ENCODE data around the gene DIS3L2. TPM values are rescaled to one million over a fixed set of nuclear protein-coding genes. Genes with fewer than 3 reads are reported as not detected.

DIS3L2 gene
- total RNA-seq, 1 experiment from 2014 or later, result 32.6 TPM

- peak; percentile 84 for DNase-seq (ENCODE audit: unreplicated experiment)
- H3K27me3 Mint-ChIP-seq (ENCODE audit: insufficient read depth, unreplicated experiment), result no peaks in the 10 kb centered on the region
- POLR2A ChIA-PET, result interaction anchor here (0.6 to 2.3 kb wide), 10 partner anchors 10 to 254 kb away, joined by 3 to 12 read pairs (median 4); partner anchors contain the start of gene DIS3L2
- H3K27ac Mint-ChIP-seq (ENCODE audit: low read depth, unreplicated experiment), result peak overlapping the region; percentile 46
- peaks cover 12% of the 10 kb centered on the region for H3K36me3 Mint-ChIP-seq (ENCODE audit: insufficient read depth, unreplicated experiment)
- no peak for TF ChIP-seq CTCF (IDR thresholded peaks at IDR 0.05; ENCODE audit: unreplicated experiment)
- H3K9me3 Mint-ChIP-seq (ENCODE audit: unreplicated experiment), result no peaks in the 10 kb centered on the region
- CTCF ChIA-PET, result interaction anchor here (0.6 to 1.2 kb wide), 3 partner anchors 10 to 61 kb away, joined by 3 read pairs; no protein-coding TSS in a partner anchor
- no TSS peak for BruUV-seq (replicated peaks)
- intact Hi-C loops (cut with micrococcal nuclease), result no loop called here
- peaks cover 15% of the 10 kb centered on the region for H3K4me1 Mint-ChIP-seq (ENCODE audit: insufficient read depth, unreplicated experiment)
- H3K4me3 Mint-ChIP-seq (ENCODE audit: unreplicated experiment), result peak overlapping the region; percentile 70
Observed at GRCh38 chr2:231985823-231986261, 24.3 kb downstream of the DIS3L2 start.

DNA sequence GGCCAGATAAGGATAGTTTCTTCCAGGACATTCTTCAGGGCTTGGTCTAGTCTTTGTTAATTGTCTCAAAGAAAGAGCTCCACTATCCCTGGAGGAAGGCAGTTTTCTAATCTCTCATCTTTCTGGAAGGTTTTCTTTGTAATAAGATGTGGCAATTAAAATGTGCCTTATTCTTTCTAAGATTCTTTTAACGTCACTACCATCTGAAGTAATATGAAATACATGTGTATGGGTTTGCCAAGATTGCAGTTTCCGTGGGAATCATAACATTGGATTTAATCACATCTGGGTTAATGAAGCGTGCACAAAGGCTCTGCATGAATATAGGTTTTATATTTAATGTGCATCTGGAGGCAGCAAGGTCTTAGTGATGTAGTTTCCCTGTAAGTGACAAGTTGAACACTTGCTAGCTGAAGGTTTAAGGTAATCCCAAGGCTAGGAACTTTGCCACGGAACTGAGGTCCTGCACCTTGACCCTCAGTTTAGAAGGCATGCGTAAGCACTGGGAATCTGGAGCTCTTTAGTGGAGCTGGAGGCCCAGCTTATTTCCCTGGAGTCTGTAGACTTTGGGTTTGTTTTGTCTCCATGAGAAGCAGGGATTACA is 25.7 kb downstream of the DIS3L2 start:
- Mint-ChIP-seq H3K9me3 (ENCODE audit: unreplicated experiment) (no peaks in the 10 kb centered on the region), H3K4me1 (ENCODE audit: insufficient read depth, unreplicated experiment) (peaks cover 22% of the 10 kb centered on the region), H3K27ac (ENCODE audit: low read depth, unreplicated experiment) (no peak overlapping the region), H3K27me3 (ENCODE audit: insufficient read depth, unreplicated experiment) (no peaks in the 10 kb centered on the region), H3K4me3 (ENCODE audit: unreplicated experiment) (no peak overlapping the region), H3K36me3 (ENCODE audit: insufficient read depth, unreplicated experiment) (peaks cover 12% of the 10 kb centered on the region)
- intact Hi-C loops (cut with micrococcal nuclease), result no loop called here
- CTCF ChIA-PET, result interaction anchor here (0.6 to 1.2 kb wide), 3 partner anchors 8 to 36 kb away, joined by 3 read pairs; no protein-coding TSS in a partner anchor
- POLR2A ChIA-PET, result interaction anchor here (0.8 to 2.3 kb wide), 3 partner anchors 13 to 27 kb away, joined by 3 to 8 read pairs (median 4); partner anchors contain the start of gene DIS3L2
- DNase-seq (ENCODE audit: unreplicated experiment), result no peak
- no TSS peak for BruUV-seq (replicated peaks)
- no peak for TF ChIP-seq CTCF (IDR thresholded peaks at IDR 0.05; ENCODE audit: unreplicated experiment)

- Mint-ChIP-seq H3K9me3 (ENCODE audit: unreplicated experiment) (no peaks in the 10 kb centered on the region), H3K4me1 (ENCODE audit: insufficient read depth, unreplicated experiment) (peaks cover 22% of the 10 kb centered on the region), H3K27me3 (ENCODE audit: insufficient read depth, unreplicated experiment) (no peaks in the 10 kb centered on the region), H3K36me3 (ENCODE audit: insufficient read depth, unreplicated experiment) (peaks cover 12% of the 10 kb centered on the region), H3K27ac (ENCODE audit: low read depth, unreplicated experiment) (no peak overlapping the region), H3K4me3 (ENCODE audit: unreplicated experiment) (no peak overlapping the region)
- TF ChIP-seq CTCF (IDR thresholded peaks at IDR 0.05; ENCODE audit: unreplicated experiment), result no peak
- ChIA-PET CTCF (no interaction called here), POLR2A (no interaction called here)
- intact Hi-C loops (cut with micrococcal nuclease), result no loop called here
- no TSS peak for BruUV-seq (replicated peaks)
- DNase-seq (ENCODE audit: unreplicated experiment), result no peak
Observed at GRCh38 chr2:231988179-231988866, 26.8 kb downstream of the DIS3L2 start.

- BruUV-seq (replicated peaks), result no TSS peak
- no peaks in the 10 kb centered on the region for H3K36me3 Mint-ChIP-seq (ENCODE audit: insufficient read depth, unreplicated experiment)
- no peak for TF ChIP-seq CTCF (IDR thresholded peaks at IDR 0.05; ENCODE audit: unreplicated experiment)
- intact Hi-C loops (cut with micrococcal nuclease), result no loop called here
- no peaks in the 10 kb centered on the region for H3K9me3 Mint-ChIP-seq (ENCODE audit: unreplicated experiment)
- CTCF ChIA-PET, result interaction anchor here (0.6 kb wide), 2 partner anchors 156 to 194 kb away, joined by 3 to 4 read pairs; no protein-coding TSS in a partner anchor
- H3K27ac Mint-ChIP-seq (ENCODE audit: low read depth, unreplicated experiment), result no peak overlapping the region
- peaks cover 19% of the 10 kb centered on the region for H3K4me1 Mint-ChIP-seq (ENCODE audit: insufficient read depth, unreplicated experiment)
- no peaks in the 10 kb centered on the region for H3K27me3 Mint-ChIP-seq (ENCODE audit: insufficient read depth, unreplicated experiment)
- POLR2A ChIA-PET, result no interaction called here
- DNase-seq (ENCODE audit: unreplicated experiment), result no peak
- H3K4me3 Mint-ChIP-seq (ENCODE audit: unreplicated experiment), result no peak overlapping the region
Observed at GRCh38 chr2:231991664-231992063, 30.2 kb downstream of the DIS3L2 start.
